ENCODE data around the gene HEATR1. TPM values are rescaled to one million over a fixed set of nuclear protein-coding genes. Genes with fewer than 3 reads are reported as not detected.
"Not testable (repeated sequence)": the region's sequence is repeated elsewhere in the genome, so short reads cannot be mapped to it uniquely, and the experiment has no call there.

HEATR1 gene
- polyA plus RNA-seq, 4 donors: 26.2 to 29.8 (median 26.8) TPM

DNA sequence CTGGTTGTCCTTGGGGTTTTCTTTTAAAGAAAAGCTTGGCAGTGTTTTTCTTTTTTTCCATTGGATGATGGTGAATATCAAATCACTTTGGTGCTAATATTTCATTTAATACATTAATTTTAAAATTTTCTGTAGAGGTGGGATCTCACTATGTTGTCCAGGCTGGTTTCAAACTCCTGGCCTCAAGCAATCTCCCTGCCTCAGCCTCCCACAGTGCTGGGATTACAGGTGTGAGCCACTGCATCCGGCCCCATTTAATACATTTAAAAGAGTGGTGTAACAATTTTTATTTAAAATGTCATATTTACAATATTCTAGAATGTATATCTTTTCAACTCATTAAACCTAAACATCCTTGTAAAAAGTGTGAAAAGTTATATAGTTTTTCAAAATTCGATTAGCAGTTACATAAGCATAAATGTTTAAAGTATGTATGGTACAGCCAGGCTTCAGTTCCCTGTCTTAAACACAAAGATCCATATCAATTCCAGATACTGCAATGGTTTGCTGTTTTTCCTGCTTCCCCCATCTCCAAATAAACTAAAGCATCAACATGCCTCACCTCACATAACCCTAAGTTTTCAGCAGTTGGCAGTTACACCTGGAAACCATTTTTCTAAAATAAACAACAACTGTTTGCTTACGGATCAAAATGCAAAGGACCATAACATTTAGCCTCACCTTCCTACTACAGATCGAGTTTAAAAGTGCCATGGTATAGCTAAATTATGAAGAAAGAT is 89.4 kb downstream of the HEATR1 start:
- no peak for DNase-seq (ENCODE audit: low read depth in 4 of 4, low spot score in 3 of 4)

DNA sequence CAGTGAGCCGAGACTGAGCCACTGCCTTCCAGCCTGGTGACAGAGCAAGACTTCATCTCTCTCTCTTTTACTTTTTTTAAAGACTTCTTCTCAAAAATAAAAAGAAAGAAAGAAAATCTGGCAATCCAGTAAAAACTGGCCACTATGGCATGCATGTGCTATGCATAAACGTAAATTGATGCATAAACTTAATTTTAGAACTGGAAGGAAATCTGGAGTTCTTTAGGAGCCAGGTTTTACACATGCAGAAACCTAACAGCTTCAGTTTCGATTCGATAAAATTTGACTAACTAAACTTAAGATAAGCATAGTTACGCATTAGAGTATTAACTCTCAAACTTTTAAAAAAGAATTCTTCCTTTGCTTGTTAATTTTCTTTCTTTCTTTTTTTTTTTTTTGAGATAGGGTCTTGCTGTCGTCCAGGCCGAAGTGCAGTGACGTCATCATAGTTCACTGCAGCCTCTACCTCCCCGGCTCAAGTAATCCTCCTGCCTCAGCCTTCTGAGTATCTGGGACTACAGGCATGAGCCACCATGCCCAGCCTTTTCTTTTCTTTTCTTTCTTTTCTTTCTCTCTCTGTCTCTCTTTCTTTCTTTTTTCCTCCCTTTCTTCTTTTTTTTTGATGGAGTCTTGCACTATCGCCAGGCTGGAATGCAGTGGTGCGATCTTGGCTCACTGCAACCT is 92.4 kb downstream of the HEATR1 start:
- no peak for DNase-seq (ENCODE audit: low read depth in 4 of 4, low spot score in 3 of 4)

DNA sequence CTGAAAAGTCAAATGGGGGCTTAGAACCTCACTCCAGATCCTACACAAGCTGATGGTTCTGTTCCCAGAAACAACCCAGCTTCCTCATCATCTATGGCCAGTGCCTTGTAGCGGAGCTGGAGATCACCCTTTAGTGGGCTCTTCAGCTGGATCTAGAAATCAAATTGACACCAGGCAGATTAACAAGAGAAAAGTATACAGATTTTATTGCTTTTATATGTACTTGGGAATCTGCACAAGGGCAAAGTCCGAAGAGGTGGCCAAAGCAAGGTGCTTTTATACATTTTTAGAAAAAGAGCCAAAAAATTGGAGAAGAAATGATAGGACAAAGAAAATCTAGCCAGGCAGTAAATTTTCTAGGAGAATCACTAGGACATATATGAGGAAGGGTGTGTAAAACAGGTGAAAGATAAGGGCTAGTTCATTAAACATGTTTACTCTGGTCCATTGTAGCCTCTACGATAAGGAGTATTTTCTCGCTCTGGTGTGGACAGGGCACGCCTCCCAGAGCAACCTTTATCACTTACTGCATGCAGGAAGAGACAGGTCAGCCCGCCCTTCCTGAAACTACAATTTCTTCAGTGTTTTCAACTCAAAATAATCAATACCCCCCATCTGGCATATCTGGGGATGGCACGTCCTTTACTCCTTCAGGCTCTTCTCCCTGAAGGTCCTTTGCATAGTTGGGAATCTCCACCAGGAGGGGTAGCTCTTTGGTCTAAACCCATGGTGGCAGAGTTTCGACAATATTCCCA is 94.5 kb downstream of the HEATR1 start:
- DNase-seq (ENCODE audit: low read depth in 4 of 4, low spot score in 3 of 4): no peak

DNA sequence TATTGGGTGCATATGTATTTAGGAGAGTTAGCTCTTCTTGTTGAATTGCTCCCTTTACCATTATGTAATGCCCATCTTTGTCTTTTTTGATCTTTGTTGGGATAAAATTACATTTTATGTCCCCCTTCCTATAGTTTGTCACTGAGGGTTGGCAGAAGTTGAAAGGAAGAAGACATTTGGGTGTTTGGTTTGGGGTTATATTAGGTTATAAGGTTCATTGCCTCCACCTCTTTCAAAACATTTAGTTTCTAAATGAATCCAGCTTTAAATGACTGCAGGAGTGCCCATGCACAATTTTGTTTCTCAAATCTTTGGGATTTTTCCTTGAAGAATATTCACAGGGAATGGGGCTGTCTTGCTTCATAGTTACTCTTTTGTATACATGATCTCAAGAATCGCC is 95.1 kb downstream of the HEATR1 start:
- no peak for DNase-seq (ENCODE audit: low read depth in 4 of 4, low spot score in 3 of 4)

DNA sequence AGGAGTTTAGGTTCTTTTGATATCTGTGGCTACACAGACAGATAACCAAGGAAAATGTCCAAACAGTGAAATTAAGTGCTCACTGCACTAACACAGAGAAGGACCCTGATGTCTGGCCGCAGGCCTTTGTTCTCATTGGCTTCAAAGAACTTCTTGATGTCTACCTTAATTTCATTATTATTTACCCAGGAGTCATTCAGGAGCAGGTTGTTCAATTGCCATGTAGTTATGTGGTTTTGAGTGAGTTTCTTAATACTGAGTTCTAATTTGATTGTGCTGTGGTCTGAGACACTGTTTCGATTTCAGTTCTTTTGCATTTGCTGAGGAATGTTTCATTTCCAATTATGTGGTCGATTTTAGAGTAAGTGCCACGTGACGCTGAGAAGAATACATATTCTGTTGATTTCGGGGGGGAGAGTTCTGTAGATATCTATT is 95.7 kb downstream of the HEATR1 start:
- no peak for DNase-seq (ENCODE audit: low read depth in 4 of 4, low spot score in 3 of 4)

DNA sequence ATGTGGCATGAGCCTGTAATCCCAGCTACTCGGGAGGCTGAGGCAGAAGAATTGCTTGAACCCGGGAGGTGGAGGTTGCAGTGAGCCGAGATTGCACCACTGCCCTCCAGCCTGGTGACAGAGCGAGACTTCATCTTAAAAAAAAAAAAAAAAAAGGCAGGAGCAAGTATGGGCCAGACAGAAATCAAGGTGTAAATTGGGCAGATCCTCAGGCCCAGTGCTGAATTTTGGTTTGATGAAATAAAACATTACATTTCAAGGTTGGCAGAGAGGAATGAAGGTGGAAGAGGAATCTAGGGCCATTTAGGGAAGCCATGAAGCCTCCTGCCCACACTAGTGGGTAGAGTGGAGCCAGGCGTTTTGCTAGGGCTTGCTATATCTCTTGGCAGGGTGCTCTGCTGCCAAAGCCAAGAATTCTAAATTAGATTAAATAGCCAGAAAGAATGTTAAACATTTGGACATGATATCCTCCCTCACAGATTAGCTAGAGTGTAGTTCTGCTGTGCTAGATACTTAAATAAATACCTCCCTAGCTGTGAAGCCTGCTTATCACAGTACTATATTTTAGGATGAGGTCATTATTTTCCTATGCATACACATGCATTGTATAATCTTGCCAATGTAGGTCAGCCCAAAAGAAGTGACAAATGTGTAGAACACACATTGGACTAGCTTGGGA is 97.2 kb downstream of the HEATR1 start:
- no peak for DNase-seq (ENCODE audit: low read depth in 4 of 4, low spot score in 3 of 4)

DNA sequence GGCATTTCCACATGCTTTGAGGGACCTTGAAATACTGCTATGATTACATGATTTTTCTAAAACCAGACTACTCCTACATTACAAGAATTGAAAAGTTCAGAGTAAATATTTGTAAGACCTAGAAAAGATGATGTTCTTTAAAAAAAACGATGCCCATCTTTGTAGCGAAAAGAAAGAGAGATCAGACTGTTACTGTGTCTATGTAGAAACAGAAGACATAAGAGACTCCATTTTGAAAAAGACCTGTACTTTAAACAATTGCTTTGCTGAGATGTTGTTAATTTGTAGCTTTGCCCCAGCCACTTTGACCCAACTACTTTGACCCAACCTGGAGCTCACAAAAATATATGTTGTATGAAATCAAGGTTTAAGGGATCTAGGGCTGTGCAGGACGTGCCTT is 100.0 kb downstream of the HEATR1 start:
- DNase-seq (ENCODE audit: low read depth in 4 of 4, low spot score in 3 of 4): not testable (repeated sequence)

DNA sequence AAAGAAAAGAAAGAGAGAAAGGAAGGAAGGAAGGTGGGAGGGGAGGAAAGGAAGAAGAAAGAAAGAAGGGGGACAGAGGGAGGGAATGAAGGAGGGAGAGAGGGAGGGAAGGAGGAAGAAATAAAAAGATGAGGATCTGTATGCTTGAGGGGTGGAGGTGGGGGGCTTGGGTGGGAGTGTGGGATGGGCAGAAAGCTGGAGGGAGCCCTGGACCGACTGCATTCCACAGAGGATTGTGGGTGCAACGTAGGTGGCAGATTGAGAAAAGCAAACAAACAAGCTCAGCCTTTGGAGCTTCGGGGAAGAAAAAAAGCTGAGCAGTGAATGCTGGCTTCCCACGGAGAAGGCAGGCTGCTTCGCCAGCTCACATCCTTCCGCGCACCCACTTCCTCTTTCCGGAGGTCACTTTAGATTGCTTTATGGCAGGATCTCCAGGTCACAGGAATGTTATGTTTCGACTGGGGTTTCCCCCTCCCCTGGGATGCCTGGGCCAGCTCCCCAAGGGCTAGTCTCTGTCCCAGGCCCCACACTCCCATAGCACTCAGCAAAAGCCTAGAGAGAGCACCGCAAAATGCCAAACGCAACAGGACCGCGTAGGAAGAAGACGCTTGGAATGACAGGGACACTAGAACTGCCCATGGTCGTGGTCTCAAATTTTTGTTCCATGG is 101.2 kb downstream of the HEATR1 start:
- no peak for DNase-seq (ENCODE audit: low read depth in 4 of 4, low spot score in 3 of 4)

DNA sequence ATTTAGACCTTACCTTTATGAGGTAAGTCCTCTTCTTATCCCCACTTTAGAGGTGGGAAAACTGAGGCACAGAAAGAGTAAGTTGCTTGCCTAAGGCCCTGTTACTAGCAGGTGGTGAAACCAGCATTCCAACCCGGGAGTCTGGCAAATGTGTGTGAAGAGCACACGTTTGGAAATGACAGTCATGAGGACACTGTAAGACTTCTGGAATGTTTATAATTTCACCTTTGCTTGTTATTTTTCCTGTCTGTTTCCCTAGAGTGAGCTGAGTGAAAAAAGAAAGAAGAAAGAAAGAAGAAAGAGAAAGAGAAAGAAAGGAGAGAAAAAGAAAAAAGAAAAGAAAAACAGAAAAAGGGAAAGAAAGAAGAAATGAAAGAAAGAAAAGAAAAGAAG is 101.7 kb downstream of the HEATR1 start:
- DNase-seq (ENCODE audit: low read depth in 4 of 4, low spot score in 3 of 4): no peak

DNA sequence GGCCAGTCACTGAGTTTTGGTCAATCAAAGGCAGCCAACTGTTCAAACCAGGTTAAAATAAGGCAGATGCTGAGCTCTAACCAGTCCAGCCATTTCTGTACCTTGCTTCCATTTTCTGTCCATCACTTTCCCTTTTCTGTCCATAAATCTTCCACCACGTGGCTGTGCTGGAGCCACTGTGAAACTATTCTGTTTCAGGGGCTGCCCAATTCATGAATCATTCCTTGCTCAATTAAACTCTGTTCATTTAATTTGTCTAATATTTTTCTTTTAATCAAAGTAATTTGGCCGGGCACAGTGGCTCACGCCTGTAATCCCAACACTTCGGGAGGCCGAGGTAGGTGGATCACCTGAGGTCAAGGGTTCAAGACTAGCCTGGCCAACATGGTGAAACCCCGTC is 103.2 kb downstream of the HEATR1 start:
- no peak for DNase-seq (ENCODE audit: low read depth in 4 of 4, low spot score in 3 of 4)

Other genes with a start within 250 kb of the HEATR1 start
- 1 to 10 TPM; 7.3 to 8.7 (median 7.6) TPM for gene EDARADD, start 210.2 kb downstream of the HEATR1 start, polyA plus RNA-seq (ENCODE audit: insufficient read length in 4 of 4)
- 10 to 100 TPM; 66.8 to 92.2 (median 75.6) TPM for gene LGALS8, start 80.5 kb downstream of the HEATR1 start, polyA plus RNA-seq (ENCODE audit: insufficient read length in 4 of 4)
- under 1 TPM; 0.42 to 0.80 (median 0.54) TPM for gene ACTN2, start 82.0 kb upstream of the HEATR1 start, polyA plus RNA-seq (ENCODE audit: insufficient read length in 4 of 4)
- gene MTR, start 190.8 kb upstream of the HEATR1 start, polyA plus RNA-seq (ENCODE audit: insufficient read length in 4 of 4): 10 to 100 TPM; 30.0 to 39.3 (median 36.6) TPM

Data from right renal pelvis (tissue), 4 donors.